Measurements from ENCODE around the gene GIMAP5.

GIMAP5 gene

DNA sequence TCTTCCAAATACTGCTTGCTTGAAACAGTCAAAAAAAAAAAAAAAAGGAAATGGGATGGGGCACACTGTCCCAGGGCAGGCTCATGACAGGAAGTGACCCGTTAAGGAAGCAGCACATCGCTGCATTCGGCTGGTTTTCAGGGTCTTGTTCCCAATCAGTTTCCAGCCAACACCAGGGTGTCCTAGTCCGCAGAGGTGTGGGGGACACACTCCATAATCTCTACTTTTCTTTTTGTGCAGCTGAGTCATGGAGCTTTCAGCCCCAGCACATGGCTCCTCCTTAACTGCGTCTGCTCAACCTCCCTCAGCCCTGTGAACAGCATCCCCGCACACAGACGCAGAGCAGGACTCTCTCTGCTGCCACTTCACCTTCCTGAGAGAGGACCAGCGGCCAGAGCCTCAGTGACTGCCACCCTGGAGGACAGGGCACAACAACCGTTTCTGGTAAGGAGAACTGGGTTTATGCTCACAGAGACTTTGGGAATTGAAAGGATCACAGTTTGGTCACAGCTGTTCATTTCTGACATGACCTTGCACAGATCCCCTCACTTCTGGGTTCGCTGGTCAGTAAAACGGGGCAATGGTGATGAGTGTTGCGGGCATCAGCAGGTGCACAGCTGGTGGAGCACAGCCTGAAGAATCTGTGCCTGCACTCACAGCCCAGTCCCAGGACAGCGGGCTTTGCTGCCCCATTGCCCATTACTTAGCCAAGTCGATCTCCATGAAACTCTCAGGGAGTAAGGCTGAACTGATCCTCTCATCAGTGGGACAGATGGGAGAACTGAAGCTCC, at the start of gene GIMAP5:
TSS of gene GIMAP5 (plus strand) at position 154 of the 791 bp plus-strand sequence. CDS start 3,467 bp downstream, outside the sequence.
- in situ Hi-C loops (cut with MboI; ENCODE audit: low sequenced_read_pairs), result no loop called here

GRCh38 chr7:150688630-150689029, 48.6 kb upstream of the GIMAP5 start:
- in situ Hi-C loops (cut with MboI; ENCODE audit: low sequenced_read_pairs), result no loop called here

GRCh38 chr7:150695654-150696053, 41.6 kb upstream of the GIMAP5 start:
- in situ Hi-C loops (cut with MboI; ENCODE audit: low sequenced_read_pairs), result no loop called here

GRCh38 chr7:150703209-150703608, 34.0 kb upstream of the GIMAP5 start:
- in situ Hi-C loops (cut with MboI; ENCODE audit: low sequenced_read_pairs), result no loop called here

DNA sequence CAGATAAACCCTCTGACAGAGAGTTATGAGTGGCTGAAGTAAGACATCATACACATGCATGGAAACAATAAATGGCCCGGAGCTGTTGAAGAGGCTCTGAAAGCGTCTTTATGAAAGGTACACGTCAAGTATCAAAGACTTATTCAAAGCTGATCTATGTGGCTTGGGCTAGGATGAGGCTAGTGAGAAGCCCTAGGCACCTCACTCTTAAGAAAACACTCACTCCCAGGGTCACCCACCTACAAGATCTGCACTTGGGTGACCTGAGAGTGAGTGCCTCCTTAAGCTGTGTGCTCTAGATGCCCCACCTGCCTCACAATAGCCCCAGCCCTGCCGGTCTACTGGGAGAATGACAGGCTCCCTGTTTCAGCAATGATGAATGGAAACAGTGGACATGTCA, 21.9 kb upstream of the GIMAP5 start:
- in situ Hi-C loops (cut with MboI; ENCODE audit: low sequenced_read_pairs), result no loop called here

GRCh38 chr7:150715738-150716137, 21.5 kb upstream of the GIMAP5 start:
- in situ Hi-C loops (cut with MboI; ENCODE audit: low sequenced_read_pairs), result no loop called here

DNA sequence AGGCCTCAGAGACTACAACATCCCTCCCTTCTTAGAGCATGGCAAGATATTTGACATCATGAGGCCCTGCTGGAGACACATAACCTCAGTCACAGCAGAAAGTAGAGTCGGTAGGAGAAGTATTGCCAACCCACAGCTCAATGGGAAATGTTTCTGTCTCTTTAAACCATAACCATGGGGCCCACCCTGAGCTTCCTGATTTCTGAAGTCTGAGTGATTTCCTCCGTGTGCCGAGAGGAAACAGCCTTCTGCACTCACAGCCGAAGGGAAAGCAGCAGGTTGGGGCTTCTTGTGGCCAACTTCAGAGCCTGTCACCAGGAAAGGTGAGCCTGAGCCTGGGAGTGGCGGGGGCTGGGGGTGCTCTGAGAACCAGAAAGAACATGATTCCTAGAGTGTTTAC, 20.9 kb upstream of the GIMAP5 start, which contains the start of gene GIMAP1:
TSS of gene GIMAP1 (plus strand) at position 246 of the 400 bp plus-strand sequence. CDS start 2,435 bp downstream, outside the sequence.
- in situ Hi-C loops (cut with MboI; ENCODE audit: low sequenced_read_pairs), result no loop called here

GRCh38 chr7:150716939-150717338, 20.3 kb upstream of the GIMAP5 start:
- in situ Hi-C loops (cut with MboI; ENCODE audit: low sequenced_read_pairs), result no loop called here

- in situ Hi-C loops (cut with MboI; ENCODE audit: low sequenced_read_pairs), result no loop called here
Measured at GRCh38 chr7:150717814-150718420, 19.3 kb upstream of the GIMAP5 start.

DNA sequence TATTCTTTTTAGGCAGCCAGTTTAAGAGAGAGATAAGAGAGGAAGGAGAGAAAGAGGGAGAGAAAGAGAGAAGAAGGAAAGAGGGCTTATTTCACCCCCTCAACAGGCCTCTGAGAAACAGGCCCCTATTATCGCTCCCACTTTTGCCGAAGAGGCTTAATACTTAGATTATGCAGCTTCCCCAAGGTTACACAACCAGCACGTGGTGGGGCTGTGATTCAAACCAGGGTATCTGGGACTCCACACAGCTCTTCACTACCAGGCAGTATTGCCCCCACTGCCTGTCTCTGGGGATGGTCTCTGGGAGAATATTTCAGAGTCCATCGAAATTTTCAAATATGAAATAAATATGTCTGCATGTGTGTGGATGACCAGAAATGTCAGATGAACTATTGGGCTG, 17.8 kb upstream of the GIMAP5 start:
- in situ Hi-C loops (cut with MboI; ENCODE audit: low sequenced_read_pairs), result no loop called here

GRCh38 chr7:150719960-150720891, 17.0 kb upstream of the GIMAP5 start:
- in situ Hi-C loops (cut with MboI; ENCODE audit: low sequenced_read_pairs), result no loop called here

DNA sequence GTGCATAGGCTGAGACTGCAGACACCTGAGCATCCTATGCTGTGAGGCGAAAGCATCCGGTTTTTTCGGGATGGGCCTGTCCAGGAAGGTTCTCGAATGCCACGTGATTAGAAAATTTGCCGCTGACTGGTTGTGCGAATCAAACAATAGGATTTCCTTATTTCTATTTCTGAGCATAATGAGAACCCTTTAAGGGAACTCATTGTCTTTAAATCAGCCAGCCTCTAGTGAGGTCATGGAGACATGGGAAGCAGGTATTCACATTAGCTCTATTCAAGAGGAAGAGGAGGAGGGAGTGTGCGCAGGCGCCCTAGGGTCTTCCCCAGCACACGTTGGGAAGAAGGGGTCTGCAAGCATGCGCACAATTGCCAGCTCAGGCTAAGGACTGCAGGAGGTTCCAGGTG, 15.2 kb upstream of the GIMAP5 start:
- in situ Hi-C loops (cut with MboI; ENCODE audit: low sequenced_read_pairs), result no loop called here

GRCh38 chr7:150722431-150722931, 14.7 kb upstream of the GIMAP5 start:
- in situ Hi-C loops (cut with MboI; ENCODE audit: low sequenced_read_pairs), result no loop called here

GRCh38 chr7:150723467-150723866, 13.8 kb upstream of the GIMAP5 start:
- in situ Hi-C loops (cut with MboI; ENCODE audit: low sequenced_read_pairs), result no loop called here

DNA sequence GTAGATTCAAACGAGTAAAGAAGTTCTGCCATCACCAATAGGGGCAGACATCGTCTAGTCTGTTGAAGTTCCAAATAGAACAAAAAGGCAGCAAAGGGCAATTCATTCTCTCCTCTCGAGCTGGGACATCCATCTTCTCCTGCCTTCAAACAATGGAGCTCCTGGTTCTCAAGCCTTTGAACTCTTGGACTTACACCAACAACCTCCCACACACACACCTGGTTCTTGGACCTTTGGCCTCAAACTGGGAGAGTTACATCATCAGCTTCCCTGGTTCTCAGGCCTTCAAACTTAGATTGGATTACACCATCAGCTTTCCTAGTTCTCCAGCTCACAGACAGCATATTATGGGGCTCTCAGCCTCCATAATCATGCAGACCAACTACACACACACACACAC, 9.8 kb upstream of the GIMAP5 start:
- in situ Hi-C loops (cut with MboI; ENCODE audit: low sequenced_read_pairs), result no loop called here

DNA sequence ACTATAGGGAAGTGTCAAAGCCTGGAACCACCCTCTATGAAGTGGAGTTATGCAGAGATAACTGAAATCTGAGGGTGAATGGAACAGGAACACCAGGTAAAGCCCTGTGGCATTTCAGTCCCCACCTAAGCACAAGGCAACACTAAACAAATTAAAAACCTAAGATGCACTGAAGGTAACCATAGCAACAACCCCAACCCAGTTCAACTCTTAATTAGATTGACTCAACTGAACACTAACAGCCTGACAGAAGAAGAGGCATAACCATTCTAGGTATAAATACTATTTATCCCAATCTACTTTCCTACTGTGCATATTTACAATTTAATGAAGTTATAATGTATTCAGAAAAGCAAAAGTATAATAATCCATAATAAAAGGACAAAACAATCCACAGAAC, 9.2 kb upstream of the GIMAP5 start:
- in situ Hi-C loops (cut with MboI; ENCODE audit: low sequenced_read_pairs), result no loop called here

DNA sequence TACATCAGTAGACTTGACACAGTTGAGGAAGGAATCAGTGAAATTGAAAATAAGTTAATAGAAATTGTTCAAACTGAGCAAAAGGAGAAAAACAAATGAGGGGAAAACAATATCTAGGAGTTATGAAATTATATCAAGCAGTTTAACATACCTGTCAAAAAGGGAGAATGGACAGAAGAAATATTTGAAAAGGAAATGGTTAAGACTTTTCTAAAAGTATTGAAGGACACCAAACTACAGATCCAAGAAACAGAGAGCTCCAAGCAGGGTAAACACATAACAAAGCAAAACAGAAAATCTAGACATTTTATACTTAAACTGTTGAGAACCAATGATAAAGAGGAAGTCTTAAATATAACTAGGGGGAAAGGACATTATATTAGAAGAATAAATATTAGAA, 8.6 kb upstream of the GIMAP5 start:
- in situ Hi-C loops (cut with MboI; ENCODE audit: low sequenced_read_pairs), result no loop called here

DNA sequence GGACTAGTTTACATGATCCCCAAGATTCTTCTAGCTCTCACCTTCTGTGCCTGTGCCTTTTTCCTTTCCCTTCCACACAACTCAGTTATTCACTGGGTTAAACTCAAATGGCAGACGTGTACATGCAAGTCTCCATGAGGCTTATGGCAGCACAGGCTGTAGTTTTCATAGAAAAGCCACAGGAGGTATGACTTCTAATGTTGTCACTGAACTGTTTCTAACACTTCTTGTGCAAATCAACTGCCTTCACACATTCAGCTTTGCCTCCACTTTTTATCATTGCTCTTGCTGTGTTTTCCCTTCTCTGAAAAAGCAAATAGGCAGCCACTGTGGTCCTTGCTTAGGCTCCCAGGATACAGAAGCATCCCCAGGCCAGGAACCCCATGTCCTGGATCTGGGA, 5.3 kb upstream of the GIMAP5 start:
- in situ Hi-C loops (cut with MboI; ENCODE audit: low sequenced_read_pairs), result no loop called here

GRCh38 chr7:150732786-150733481, 4.3 kb upstream of the GIMAP5 start:
- in situ Hi-C loops (cut with MboI; ENCODE audit: low sequenced_read_pairs), result no loop called here

DNA sequence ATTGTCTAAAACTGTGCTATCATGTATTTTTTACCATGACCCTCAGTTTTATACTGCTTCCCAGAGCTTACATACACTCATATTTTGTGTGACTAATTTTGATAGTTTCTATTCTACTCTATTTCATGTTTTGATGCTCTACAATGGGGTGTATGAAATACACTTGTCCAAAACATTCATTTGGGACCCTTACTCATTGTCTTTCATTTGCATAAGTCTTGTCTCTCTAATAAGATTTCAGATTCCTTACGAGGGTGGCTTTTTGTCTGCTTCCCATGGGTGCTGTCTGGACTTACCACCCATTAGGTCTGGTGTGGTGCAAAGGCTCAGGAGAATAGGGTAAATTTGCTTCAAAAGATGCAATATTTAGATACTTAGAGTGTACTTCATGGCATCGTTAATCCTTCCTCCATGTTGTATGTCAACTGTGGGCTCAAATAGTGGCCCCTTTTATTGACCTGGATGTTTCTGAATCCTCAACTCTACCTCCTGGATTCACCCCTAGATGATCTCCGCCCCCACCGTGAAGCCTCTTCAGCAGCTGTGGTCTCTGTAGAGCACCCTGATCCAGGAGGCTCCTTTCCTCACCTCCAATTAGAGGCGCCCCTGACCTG, 3.6 kb upstream of the GIMAP5 start:
- in situ Hi-C loops (cut with MboI; ENCODE audit: low sequenced_read_pairs), result no loop called here
